Activated CD8-positive, alpha-beta memory T cell treated with anti-CD3 and anti-CD28 coated beads, Interleukin-2, amount 50 U/mL, for 24 hours (primary cell): ENCODE measurements around the gene TDRD9.

Experiments used
- DNase-seq: peaks from one replicate; pipeline ENCODE4 v3.0.0-alpha.2; 2020; ENCODE audit errors: extremely low read depth

Gene TDRD9

DNA sequence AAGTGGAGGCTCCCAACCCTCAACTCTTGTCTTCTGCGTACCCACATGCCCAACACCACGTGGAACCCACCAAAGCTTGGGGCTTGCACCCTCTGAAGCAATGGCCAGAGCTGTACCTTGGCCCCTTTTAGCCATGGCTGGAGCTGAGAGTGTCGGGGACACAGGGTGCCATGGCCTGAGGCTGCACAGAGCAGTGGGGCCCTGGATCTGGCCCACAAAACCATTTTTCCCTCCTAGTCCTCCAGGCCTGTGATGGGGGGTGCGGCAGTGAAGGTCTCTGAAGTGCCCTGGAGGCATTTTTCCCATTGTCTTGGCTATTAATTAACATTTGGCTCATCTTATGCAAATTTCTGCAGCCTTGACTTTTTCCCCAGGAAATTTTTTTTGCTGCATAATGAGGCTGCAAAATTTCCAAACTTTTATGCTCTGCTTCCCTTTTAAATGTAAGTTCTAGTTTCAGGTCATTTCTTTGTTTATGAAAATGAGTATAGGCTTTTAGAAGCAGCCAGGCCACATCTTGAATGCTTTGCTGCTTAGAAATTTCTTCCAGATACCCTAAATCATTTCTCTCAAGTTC, 138.6 kb downstream of the TDRD9 start:
- DNase-seq = no peak

DNA sequence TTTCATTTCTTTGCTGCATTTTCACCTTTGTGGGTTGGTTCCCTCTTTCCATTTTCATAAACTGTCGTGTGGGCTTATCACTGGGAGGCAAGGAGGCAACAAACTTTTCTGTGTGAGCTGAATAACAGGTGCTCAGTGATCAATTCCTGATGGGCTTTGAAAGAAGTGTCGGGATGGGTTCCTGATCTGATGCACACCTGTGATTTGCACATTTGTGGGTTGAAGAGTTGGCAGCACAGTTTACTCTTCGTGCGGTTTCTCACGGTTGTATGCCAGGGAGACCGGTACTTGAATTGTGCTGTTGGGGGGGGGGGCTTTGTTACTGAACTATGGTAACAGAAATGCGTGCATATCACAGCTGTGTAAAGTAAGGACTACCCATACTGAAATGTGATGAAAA, 141.3 kb downstream of the TDRD9 start:
- DNase-seq = no peak

DNA sequence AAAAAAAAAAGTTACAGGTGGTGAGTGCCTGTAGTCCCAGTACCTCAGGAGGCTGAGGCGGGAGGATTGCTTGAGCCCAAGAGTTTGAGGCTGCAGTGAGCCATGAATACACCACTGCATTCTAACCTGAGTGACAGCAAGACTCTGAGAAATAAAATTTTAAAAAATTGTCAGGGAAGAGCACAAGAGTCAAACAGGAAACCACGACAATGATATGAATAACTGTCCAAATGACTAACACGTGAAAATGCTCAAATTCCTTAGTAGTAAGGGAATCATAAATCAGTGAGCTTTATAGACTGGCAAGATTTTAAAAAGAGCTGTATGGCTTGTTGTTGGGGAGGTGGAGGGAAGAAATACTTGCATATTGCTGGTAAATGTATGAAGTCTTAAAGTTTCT, 144.3 kb downstream of the TDRD9 start:
- DNase-seq = no peak

DNA sequence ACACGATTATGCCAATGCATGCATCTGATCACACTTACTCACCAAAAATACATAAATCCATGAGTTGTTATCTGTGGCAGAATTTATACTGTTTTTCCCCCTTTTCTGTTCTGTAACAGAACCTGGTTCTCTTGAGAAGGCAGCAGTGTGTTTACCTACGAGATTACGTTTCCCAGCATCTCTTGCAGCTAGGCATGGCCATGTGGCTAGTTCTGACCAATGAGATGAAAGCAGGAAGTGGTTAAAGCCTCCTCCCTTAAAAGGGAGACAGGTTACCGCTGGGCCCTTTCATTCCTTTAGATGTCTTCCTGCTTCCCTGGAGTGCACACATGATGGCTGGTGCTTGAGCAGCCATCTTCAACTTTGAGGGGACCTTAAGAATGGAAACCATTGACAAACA, 145.5 kb downstream of the TDRD9 start:
- DNase-seq = no peak

DNA sequence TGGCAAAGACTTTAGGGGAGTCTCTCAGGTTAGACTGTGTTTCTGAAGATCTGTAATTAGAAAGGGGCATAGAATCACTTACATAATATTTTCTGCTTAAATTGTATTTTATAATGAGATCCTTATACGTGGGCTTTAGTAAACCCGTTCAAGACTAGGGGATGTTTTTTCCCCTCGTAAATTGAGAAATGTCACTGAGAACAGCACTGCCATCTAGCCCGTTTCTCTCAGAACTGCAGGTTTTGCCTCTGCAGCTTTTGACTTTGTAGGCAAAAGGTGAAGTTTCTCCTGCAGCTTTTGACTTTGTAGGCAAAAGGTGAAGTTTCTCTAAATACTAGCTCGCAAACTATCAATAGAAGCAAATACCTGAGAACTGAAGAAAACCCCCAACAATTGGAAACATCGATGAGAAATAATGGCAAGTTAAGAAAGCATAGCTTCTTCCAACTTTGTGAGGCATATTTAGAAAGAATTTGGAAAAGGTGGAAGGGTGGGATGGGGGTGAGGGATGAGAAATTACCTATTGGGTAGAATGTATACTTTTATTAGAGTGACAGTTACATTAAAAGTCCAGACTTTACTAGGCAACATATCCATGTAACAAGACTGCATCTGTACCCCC, 147.4 kb downstream of the TDRD9 start:
- no peak for DNase-seq

DNA sequence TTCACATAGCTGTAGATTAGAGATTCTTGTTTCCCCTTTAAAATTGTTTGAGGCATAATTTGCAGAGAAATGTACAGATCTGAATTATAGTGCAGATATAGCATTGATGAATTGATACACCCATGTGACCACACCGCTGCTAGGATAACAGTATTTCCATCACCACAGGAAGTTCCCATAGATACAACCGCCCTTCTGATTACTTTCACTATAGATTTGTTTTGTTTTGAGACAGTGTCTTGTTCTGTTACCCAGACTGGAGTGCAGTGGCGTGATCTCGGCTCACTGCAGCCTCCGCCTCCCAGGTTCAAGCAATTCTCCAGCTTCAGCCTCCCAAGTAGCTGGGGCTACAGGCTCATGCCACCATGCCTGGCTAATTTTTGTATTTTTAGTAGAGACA, 148.5 kb downstream of the TDRD9 start:
- no peak for DNase-seq

DNA sequence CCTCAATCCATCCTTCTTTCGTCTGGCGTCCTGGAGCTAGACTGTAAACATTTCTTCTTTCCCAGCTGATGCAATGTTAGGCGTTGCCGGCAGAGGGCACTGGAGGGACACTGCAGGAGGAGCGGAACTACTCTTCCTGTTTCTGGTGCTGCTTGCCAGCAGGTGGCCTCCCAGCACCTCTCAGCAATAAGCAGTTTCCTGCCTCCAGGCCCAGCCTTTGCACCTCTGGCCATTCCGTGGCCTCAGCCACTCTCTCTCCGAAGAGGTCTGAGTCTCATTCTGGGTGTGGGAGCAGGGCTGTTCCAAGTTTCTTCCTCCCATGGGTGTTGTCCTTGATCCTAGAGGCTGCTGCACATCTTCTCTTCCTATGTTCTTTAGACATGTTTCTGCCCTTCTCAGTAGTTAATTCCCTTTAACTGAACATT, 149.8 kb downstream of the TDRD9 start:
- DNase-seq = peak; percentile 74

DNA sequence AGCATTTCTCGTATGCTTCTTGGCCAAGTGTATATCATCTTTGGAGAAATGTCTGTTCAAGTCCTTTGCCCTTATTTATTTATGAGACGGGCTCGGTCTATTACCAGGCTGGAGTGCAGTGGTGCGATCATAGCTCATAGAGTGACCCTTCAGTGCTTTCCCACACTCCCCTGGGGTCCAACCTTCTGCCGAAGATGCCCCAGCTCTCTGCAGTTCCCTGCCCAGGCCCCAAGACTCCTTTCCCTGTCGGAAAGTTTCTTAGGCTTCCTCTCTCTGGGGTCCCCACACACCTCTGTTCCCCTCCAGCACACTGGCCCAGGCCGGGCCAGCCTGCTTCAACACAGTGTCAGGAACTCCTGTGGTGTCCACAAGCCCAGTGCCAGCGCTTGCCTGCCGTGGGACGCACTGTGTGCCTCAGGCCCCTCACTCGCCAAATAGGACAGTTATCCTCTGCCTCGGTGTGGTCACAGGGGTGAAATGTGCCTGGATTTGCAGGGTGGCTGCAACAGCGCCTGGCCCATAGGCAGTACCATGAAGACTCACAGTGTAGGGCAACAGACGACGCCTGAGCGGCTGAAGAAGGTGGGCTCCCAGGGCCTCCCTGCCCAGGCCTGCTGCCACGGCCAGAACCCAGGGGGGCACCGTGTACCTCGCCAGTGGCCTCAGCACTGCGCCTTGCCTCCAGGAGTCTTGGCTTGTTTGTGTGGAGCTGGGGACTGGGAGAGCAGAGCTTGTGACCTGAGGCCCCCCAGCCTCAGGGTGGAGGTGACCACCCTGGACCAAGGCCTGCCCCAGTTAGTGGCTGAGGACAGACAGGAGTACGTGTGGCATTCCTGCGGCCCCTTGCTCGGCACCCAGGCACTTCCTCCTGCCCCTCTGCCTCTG, 152.4 kb downstream of the TDRD9 start:
- no peak for DNase-seq

DNA sequence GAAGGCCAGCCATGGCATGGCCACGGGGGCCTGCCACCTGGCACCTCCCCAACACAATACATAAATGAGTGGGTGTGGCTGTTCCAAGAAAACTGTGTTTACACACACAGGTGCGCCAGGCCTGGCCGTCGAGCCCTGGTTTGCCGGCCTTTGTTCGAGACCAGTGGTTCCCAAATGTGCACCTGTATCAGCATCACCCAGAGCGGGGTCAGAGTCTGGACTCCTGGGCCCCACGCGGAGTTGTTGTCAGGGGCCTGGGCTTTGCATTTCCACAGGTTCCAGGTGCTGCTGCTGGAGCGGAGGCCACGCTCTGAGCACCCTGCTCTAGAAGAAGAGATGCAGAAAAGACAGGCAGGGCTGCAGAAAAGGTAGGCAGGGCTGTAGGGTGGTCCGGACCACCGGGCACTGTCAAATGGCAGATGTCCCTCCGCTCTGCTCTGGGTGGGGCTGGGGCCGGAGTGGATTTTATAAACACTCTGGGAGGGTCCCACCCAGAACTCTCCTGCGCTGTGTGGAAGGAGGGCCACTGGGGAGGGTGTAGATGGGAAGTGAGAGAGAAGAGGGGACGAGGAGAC, 153.1 kb downstream of the TDRD9 start:
- no peak for DNase-seq

DNA sequence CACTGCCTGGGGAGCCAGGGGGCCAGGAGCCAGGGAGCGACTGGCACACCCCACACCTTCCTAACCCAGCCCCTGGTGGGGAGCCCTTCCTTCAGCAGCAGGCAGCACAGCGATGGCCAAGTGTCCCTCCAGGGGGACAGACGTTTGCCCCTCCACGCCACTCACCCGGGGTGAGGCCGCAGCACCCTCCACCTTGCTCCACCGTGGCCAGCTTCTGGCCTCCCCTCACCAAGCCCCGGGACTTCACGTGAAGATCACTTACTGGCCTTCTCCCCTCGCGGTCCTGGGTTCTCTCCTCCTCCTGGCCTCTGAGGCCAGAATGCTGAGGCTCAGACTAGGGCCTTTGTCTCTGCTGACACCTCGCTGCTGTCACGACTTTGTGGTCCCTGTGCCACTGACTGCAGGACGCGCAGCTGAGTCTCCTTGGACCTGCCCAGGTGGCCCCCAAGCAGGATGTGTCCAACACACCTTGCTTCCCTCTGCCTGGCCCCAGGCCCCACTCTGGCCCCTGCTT, 153.8 kb downstream of the TDRD9 start:
- no peak for DNase-seq

DNA sequence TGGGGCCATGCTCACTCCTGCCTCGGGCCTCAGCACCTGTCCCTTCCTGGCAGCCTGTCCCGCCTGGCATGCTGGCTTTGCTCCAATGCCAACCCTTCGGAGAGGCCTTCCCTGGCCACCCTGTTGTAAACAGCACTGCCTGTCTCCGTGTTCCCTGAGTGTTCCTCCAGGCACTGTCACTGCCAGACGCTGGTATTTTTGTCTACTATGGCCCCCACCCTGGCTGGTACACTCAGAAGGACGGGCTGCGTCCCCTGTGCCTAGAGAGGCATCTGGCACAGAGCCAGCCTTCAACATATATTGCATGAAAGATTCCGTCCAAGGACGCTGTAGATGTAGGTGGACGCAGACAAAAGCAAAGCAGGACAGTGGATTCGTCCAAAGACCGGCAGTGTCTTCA, 154.6 kb downstream of the TDRD9 start:
- DNase-seq = no peak

DNA sequence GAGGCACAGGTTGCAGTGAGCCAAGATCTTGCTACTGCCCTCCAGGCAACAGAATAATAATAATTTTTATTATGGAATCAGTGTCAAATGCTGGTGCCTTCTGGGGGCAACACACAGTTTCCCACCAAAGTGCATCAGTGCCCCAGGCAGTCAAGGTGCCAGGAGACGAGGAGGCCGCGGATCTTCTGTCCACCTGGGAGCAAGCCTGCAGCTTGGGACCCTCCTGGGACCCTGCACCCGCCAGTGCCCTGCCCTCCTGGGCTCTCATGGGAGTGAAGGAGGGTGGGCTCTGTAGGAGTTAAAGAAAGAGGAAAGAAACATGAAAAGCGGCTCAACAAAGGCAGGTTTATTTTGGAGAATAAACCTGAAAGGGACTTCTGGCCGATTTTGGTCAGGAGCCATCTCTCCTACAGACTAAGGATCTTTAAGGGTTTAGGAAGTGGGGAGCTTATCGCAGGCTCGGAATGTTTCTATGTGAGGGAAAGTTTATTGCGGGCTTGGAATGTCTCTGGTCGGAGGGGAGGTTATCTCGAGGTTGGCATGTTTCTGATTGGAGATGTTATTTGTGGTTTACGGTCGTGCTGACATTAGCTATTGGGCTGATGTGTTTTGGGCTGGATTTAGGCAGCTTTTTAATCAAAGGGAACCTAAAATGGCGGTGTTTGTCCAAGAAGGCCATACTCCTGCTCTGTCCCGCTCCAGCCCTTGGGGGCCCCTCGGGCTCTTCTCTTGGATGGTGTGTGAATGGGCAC, 156.2 kb downstream of the TDRD9 start:
- no peak for DNase-seq

DNA sequence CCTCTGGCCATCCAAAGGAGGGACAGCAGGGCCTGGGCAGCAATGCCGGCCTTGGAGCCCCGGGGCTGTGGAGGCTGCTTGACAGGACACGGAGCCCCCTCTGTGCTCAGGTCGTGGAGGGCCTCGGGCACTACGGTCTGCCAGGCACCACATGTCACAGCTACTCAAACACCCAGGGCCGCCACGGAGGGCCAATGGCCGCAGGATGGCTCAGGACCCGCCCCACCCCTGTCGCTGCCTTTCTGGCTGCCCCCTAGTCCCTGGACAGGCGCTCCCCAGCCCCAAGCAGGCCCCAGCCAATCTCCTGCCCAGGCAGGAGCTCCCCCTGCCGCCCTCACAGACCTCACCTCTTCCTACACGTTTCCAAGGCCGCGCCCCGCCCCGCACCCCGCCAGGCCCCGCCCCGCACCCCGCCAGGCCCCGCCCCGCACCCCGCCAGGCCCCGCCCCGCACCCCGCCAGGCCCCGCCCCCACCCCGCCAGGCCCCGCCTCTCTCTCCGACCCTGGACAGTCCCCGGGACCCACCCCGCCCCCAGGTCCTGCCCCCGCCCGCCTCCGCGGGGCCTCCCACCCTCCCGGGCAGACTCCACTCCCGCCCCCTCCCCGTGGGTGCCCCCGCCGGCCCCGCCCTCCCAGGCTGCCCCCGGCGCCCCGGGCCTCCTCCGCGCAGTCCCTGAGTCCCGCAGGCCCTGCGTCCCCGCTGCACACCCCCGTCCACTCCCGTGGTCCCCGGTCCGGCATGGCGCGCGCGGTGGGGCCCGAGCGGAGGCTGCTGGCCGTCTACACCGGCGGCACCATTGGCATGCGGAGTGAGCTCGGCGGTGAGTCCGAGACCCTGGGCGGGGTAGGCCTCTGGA, 157.0 kb downstream of the TDRD9 start, which contains the start of gene ASPG:
TSS of gene ASPG (plus strand) at position 669 of the 857 bp plus-strand sequence. CDS start at position 740, 71 bp downstream.
- no peak for DNase-seq

DNA sequence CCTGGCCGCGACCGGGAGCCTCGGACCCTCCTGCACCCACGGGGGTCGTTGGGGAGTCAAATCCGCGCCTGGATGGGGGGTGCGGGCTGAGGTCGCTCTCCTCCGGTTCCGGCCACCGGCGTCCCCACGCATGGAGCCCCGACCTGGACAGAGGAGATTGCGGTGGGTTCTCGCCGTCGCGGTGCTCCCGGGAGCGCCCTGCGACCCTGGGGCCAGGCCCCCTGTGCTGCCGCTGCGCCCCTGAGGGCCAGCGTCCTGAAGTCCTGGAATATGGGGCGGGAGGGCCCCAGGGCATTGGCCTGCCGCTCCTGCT, 157.6 kb downstream of the TDRD9 start:
- no peak for DNase-seq

DNA sequence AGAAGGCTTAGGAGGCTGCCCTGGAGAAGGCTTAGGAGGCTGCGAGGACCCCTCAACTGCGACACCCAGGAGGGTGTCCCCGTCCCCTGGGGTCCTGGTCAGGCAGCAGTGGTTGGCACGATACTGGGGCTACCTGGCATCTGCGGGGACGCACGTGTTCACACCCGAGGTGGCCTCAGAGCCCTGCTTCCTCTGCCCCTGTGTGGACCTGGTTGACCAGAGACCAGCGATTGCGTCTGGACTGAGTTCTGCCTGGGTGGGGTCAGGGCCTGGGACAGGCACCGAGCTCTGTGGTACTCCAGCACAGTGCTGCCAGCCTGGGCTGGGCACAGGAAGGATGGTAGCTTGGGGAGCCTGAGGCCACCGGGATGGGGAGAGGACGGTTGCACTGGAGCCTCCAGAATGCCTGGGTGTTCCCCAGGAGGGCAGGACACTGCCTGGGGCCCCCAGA, 158.0 kb downstream of the TDRD9 start:
- DNase-seq = no peak

DNA sequence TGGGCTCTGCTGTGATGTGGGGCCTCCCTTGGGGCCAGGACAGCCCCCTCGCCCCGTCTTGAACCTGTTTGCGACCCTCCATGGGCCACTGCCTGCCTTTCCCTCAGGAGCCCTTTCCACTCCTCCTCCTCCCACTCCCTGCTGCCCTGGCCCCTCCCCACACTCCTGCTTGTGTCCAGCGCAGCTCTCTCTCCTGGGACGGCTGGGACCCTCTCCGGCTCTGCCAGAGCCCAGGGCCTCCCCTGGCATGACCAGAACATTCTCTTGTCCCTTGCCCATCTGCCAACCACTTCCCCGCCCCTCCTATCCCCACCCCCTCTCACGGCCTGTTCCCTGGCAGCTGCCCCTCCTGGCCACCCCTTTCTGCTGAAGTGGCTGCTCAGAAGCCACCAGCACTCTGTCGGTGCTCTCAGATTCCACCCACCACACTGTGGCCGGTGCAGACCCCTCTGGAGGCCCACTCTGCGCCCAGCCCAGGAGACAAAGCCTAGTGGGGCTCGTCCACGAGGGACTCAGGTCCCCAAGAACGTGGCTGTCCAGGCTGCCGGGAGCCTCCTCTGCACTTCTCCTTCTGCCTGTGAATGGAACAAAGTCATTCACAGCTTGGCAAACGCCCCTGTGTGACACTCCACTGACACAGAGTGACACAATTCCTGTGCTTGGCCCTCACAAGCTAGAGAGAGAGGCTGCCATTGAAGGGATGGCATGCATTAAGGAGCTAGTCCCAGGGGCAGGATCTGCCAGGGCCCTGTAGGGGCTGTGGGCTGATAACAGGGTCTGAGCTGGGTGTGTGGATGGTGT, 158.6 kb downstream of the TDRD9 start:
- DNase-seq = no peak

DNA sequence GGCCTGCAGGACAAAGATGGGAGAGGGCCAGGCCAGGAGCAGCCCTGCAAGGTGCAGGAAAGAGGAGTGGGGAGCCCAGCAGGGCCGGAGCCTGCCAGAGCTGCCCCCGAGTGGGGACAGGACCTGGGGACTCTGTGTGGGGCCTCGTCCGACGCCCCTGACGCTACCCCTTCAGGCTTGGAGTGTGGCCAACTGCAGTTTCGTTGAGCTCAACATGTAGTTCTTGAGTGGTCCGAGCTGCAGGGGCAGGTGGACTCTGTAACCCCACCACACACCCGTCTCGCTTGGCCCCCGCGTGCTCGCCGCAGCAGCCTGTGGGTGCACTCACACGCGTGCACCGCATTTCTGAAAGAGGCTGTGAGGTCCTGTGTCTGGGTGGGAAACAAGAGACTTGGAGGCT, 159.2 kb downstream of the TDRD9 start:
- DNase-seq = no peak

DNA sequence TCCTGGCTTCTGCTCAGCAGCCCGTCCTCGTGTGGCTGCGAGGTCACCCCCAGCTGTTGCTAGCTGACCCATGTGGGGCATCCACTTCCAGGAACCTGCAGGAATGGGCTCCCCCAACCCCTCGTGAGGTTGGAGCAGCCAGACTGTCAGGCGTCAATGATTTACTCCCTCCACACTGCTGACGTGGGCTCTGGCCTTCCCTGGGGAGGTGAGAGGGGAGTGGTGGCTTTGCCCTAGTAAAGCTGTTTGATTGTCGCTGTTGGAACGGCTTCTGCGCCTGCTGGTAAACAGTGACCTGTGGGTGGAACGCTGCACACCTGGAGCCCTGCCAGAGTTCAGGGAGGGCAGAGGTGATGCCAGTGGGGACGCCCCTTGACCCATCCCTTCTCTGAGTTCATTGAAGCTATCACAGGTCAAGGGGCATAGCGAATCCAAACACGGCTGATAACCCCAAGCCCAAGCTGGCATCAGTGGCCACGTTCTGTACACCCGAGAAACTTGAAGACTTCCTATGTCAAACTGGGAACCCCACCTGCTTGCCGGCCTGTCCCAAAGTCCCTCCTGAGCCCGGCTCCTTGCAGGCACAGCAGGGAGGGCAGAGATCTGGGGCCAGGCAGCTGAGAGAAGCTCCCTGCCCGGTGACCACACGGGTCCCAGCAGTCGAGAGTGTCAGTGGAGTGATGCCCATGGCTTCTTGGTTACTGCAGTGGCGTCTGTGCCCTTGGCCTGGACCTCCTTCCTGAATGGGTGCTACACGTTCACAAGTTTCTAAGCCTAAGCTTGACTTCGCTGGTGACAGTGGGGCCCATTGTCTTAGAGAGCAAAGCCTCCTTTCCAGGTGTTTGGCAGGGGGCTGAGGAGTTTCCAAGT, 160.0 kb downstream of the TDRD9 start:
- DNase-seq = no peak
